GM21390 (cell line): ENCODE data around the gene IDE.
"Not testable (repeated sequence)": the region's sequence is repeated elsewhere in the genome, so short reads cannot be mapped to it uniquely, and the experiment has no call there.

ENCODE experiments used
- ATAC-seq: cut with Tn5 transposase; IDR thresholded peaks from one replicate; pipeline ENCODE4 v1.9.1; 2021; ENCODE audit not compliant: unreplicated experiment

IDE gene

GRCh38 chr10:92420546-92421275, 153.2 kb downstream of the IDE start:
- no peak for ATAC-seq

GRCh38 chr10:92419740-92420545, 153.9 kb downstream of the IDE start:
- no peak for ATAC-seq

GRCh38 chr10:92418891-92419290, 155.0 kb downstream of the IDE start:
- ATAC-seq = no peak

GRCh38 chr10:92418221-92418620, 155.7 kb downstream of the IDE start:
- no peak for ATAC-seq

GRCh38 chr10:92413519-92413918, 160.4 kb downstream of the IDE start:
- ATAC-seq = no peak

- ATAC-seq = no peak
These were observed 160.9 kb downstream of the IDE start for GRCh38 chr10:92413011-92413410.

GRCh38 chr10:92411406-92411805, 162.5 kb downstream of the IDE start:
- no peak for ATAC-seq

GRCh38 chr10:92410501-92410900, 163.4 kb downstream of the IDE start:
- ATAC-seq = no peak

- ATAC-seq = no peak
These were observed 165.9 kb downstream of the IDE start for GRCh38 chr10:92408017-92408361.

GRCh38 chr10:92407305-92408016, 166.4 kb downstream of the IDE start:
- no peak for ATAC-seq

GRCh38 chr10:92405419-92405924, 168.4 kb downstream of the IDE start:
- ATAC-seq = no peak

GRCh38 chr10:92404612-92405418, 169.1 kb downstream of the IDE start:
- ATAC-seq = no peak

GRCh38 chr10:92402234-92402633, 171.7 kb downstream of the IDE start:
- ATAC-seq = not testable (repeated sequence)
